ENCODE data around the gene PDIK1L. TPM values are rescaled to one million over a fixed set of nuclear protein-coding genes. Genes with fewer than 3 reads are reported as not detected.

The PDIK1L gene
- total and polyA plus RNA-seq, 9 donors, result 4.5 to 16.5 (median 10.8) TPM

DNA sequence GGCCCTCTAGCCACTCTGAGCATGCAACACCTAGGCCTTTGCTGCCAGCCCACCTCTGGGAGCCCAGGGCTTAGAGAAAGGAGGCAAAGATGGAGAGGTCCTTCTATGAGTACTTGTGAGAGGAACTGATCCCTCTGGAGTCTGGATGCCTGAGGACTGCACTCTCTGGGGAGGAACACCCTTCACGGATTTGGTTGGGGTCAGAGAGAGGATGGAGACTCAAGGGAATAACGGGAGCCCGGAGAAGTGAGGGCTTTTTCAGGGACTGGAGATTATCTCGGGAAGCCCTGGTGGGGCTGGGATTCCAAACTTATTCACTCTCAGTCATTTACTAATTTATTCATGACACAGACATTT is 57.6 kb downstream of the PDIK1L start:
- peak overlapping the region; percentile 43 to 76 for H3K27ac ChIP-seq
- H3K4me3 ChIP-seq, result peak overlapping the region; percentile 91
- 29 to 38% (median 31%) methylated on average over 4 of the region's 4 CpGs for WGBS, 3 donors
- no peaks in the 10 kb centered on the region for H3K9me3 ChIP-seq
- no peaks in the 10 kb centered on the region for H3K36me3 ChIP-seq
- peaks cover 9% of the 10 kb centered on the region for H3K4me1 ChIP-seq (ENCODE audit: insufficient read depth)
- TF ChIP-seq EP300 (IDR thresholded peaks at IDR 0.05) (no peak), POLR2A (IDR thresholded peaks at IDR 0.05) (no peak)
- TF ChIP-seq, protein P1, sequence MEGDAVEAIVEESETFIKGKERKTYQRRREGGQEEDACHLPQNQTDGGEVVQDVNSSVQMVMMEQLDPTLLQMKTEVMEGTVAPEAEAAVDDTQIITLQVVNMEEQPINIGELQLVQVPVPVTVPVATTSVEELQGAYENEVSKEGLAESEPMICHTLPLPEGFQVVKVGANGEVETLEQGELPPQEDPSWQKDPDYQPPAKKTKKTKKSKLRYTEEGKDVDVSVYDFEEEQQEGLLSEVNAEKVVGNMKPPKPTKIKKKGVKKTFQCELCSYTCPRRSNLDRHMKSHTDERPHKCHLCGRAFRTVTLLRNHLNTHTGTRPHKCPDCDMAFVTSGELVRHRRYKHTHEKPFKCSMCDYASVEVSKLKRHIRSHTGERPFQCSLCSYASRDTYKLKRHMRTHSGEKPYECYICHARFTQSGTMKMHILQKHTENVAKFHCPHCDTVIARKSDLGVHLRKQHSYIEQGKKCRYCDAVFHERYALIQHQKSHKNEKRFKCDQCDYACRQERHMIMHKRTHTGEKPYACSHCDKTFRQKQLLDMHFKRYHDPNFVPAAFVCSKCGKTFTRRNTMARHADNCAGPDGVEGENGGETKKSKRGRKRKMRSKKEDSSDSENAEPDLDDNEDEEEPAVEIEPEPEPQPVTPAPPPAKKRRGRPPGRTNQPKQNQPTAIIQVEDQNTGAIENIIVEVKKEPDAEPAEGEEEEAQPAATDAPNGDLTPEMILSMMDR (IDR thresholded peaks at IDR 0.05), result no peak
- no peaks in the 10 kb centered on the region for H3K27me3 ChIP-seq
- intact Hi-C loops (cut with DNase I), result loop anchor here in 1 of 4 donors (5.0 kb wide), 1 partner anchor 63 kb away; the partner anchor contains the start of gene CEP85
- no peak for DNase-seq

DNA sequence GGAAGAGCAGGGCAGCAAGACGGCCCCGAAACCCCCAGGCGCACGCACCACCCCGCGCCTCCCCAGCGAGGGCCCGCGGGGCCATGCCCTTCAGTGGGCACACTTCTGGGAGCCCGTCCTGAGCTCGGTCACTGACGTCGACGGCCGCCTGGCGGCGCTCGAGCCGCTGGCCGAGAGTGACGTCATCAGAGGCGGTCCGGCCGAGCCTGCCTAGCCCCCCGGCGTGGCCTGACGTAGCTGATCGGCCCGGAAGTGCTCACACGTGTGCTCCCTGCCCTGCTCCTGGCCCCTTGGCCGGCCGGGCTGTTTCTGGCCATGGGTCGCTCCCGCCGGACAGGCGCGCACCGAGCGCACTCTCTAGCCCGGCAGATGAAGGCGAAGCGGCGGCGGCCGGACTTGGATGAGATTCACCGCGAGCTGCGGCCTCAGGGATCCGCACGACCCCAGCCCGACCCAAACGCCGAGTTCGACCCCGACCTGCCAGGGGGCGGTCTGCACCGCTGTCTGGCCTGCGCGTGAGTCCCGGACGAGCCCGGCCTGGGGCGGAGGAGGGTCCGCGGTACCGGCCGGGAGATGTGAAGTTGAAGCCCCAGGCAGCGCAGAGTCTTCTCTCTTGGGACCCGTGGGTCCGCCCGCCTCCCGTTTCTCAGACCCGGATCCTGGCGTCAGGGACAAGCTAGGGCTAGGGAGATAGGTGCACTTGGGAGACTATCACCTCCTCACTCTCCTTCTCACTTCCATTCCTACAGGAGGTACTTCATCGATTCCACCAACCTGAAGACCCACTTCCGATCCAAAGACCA is 58.2 kb downstream of the PDIK1L start, which contains the start of gene ZNF593:
ZNF593 (plus strand) TSS at position 240 of the 803 bp plus-strand sequence; CDS start at position 316, 76 bp downstream.
- peak within 1 kb of the TSS; percentile 43 to 76 for H3K27ac ChIP-seq
- H3K36me3 ChIP-seq, result no peaks in the 10 kb centered on the region
- 1 to 2% (median 1%) methylated on average over 62 to 76 of the region's 76 CpGs for WGBS, 3 donors
- TF ChIP-seq POLR2A (IDR thresholded peaks at IDR 0.05), result peak; percentile 78
- TF ChIP-seq, protein P1 (IDR thresholded peaks at IDR 0.05), result peak; percentile 88 to 99 (median 98)
- peak; percentile 57 for TF ChIP-seq EP300 (IDR thresholded peaks at IDR 0.05)
- intact Hi-C loops (cut with DNase I), result loop anchor here in 1 of 4 donors (5.0 kb wide), 1 partner anchor 62 kb away; the partner anchor contains the start of gene CEP85
- H3K27me3 ChIP-seq, result no peaks in the 10 kb centered on the region
- peaks cover 6% of the 10 kb centered on the region for H3K4me1 ChIP-seq (ENCODE audit: insufficient read depth)
- H3K4me3 ChIP-seq, result peak within 1 kb of the TSS; percentile 91
- peak; percentile 93 to 96 (median 95) for DNase-seq
- H3K9me3 ChIP-seq, result no peaks in the 10 kb centered on the region

DNA sequence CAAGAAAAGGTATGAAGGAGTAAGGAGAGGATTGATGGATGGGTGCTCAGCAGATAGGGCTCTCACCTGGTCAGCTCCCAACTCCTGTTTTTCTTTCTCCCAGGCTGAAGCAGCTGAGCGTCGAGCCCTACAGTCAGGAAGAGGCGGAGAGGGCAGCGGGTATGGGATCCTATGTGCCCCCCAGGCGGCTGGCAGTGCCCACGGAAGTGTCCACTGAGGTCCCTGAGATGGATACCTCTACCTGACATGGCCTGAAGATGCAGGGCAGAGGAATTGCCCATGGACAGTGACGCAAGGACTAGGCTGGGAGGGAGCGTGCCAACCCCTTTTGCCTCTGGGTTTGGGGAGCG is 58.8 kb downstream of the PDIK1L start:
- H3K9me3 ChIP-seq, result no peaks in the 10 kb centered on the region
- no peaks in the 10 kb centered on the region for H3K36me3 ChIP-seq
- intact Hi-C loops (cut with DNase I), result no loop called here
- WGBS, 3 donors, result 57 to 65% (median 62%) methylated on average over 9 of the region's 9 CpGs
- no peak for DNase-seq
- H3K4me3 ChIP-seq, result peak overlapping the region; percentile 91
- H3K4me1 ChIP-seq (ENCODE audit: insufficient read depth), result peaks cover 6% of the 10 kb centered on the region
- no peak for TF ChIP-seq EP300 (IDR thresholded peaks at IDR 0.05)
- TF ChIP-seq, protein P1 (IDR thresholded peaks at IDR 0.05), result no peak
- TF ChIP-seq POLR2A (IDR thresholded peaks at IDR 0.05), result no peak
- peak overlapping the region in 1 of 2 donors; percentile 76 for H3K27ac ChIP-seq
- no peaks in the 10 kb centered on the region for H3K27me3 ChIP-seq

DNA sequence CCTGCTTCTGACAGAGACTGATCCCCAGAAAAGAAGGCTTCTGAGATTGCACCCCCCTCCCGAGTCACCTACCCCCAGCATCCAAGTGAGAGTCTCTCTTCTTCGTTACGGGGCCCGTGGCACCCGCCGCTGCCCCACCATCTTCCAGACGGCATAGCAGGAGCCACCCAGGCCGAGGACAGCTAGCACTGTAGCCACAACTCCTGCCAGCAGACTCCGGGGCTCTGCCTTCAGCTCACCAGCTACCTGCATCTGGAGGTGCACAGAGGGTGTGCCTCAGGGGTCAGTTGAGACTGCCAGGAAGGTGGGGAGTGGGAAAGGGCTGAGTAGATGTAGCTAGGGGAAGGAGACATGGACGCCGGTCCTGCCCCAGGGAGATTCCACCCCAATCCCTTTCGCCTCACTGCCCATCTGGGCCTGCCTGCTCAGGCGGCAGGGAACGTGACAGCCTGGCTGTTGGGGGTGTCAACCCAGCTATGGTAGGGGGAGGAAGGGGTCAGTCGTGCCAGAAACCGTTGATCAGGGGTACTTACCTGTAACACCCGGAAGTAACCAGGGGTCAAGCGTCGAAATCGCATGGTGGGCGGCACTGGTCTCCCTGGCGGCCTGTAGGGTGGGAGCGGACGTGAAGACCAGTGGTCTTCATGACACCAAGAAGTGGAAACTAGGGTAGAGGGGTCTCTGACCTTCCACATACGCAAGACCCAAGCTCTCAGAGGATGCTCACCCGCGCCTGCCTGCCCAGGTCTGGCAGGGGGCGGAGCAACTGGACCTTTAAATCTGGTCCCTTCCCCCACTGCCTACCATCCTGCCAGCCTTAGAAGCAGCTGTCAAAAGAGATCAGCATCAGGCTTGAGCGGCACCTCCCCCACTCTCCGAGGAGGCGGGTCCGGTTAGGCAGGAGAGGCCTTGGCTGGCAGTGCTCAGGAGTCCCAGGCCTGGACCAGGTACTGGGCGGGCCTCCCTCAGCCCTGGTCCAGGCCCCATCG is 59.8 kb downstream of the PDIK1L start, which contains the start of gene ZNF593OS:
ZNF593OS (minus strand) TSS at position 749 of the 989 bp plus-strand sequence; CDS start at position 578, 171 bp downstream.
- no peaks in the 10 kb centered on the region for H3K36me3 ChIP-seq
- intact Hi-C loops (cut with DNase I), result no loop called here
- whole genome bisulfite sequencing, 3 donors, result 87 to 91% (median 91%) methylated on average over 33 to 34 of the region's 34 CpGs

More for the DNA sequence above, 59.8 kb downstream of the PDIK1L start, which contains the start of gene ZNF593OS:
- no peaks in the 10 kb centered on the region for H3K9me3 ChIP-seq
- H3K27ac ChIP-seq, result no peak within 1 kb of the TSS
- H3K27me3 ChIP-seq, result no peaks in the 10 kb centered on the region
- peaks cover 6% of the 10 kb centered on the region for H3K4me1 ChIP-seq (ENCODE audit: insufficient read depth)
- TF ChIP-seq EP300 (IDR thresholded peaks at IDR 0.05) (no peak), POLR2A (IDR thresholded peaks at IDR 0.05) (no peak)
- TF ChIP-seq, protein P1 (IDR thresholded peaks at IDR 0.05), result no peak
- DNase-seq, result no peak
- H3K4me3 ChIP-seq, result no peak within 1 kb of the TSS
